WTC11 (cell line): ENCODE data around the gene ADAMTS8.

ENCODE experiments used
- ATF1 ChIP-seq: sonication (generic); formaldehyde crosslinking; IDR thresholded peaks from 2 replicates; pipeline ENCODE4 v1.8.1; 2023; ENCODE audit warnings: mild to moderate bottlenecking, moderate library complexity, missing genetic modification reagents
- CREB1 ChIP-seq: sonication (generic); formaldehyde crosslinking; IDR thresholded peaks from 2 replicates; pipeline ENCODE4 v1.8.0; 2023; ENCODE audit warnings: mild to moderate bottlenecking, missing genetic modification reagents
- ELF4 ChIP-seq: sonication (generic); formaldehyde crosslinking; IDR thresholded peaks from 2 replicates; pipeline ENCODE4 v1.8.1; 2022; ENCODE audit warnings: low read depth, mild to moderate bottlenecking, moderate library complexity, missing genetic modification reagents
- NFYB ChIP-seq: sonication (generic); formaldehyde crosslinking; conservative IDR thresholded peaks from 2 replicates; pipeline ENCODE4 v1.8.0; 2022; ENCODE audit warnings: low read depth, missing genetic modification reagents
- RELA ChIP-seq: sonication (generic); formaldehyde crosslinking; IDR thresholded peaks from 2 replicates; pipeline ENCODE4 v1.8.1; 2022; ENCODE audit warnings: missing genetic modification reagents, mild to moderate bottlenecking, borderline replicate concordance
- ZNF121 ChIP-seq: sonication (generic); formaldehyde crosslinking; IDR thresholded peaks from 2 replicates; pipeline ENCODE4 v1.8.0; 2023; ENCODE audit warnings: missing genetic modification reagents
- TF ChIP-seq, protein P1 (sequence below): sonication (generic); formaldehyde crosslinking; IDR thresholded peaks from 2 replicates; pipeline ENCODE4 v1.8.0; 2022; ENCODE audit warnings: mild to moderate bottlenecking, missing genetic modification reagents
- TF ChIP-seq, protein P2 (sequence below): fragments of 200-600 bp; IDR thresholded peaks from 2 replicates; pipeline ENCODE4 v1.8.0; 2022; ENCODE audit warnings: antibody characterized with exemption
- TF ChIP-seq, protein P3 (sequence below): sonication (generic); formaldehyde crosslinking; IDR thresholded peaks from 2 replicates; pipeline ENCODE4 v1.8.1; 2023; ENCODE audit warnings: mild to moderate bottlenecking, missing genetic modification reagents, moderate library complexity
- TF ChIP-seq, protein P4 (sequence below): sonication (generic); formaldehyde crosslinking; IDR thresholded peaks from 2 replicates; pipeline ENCODE4 v1.8.0; 2023; ENCODE audit warnings: missing genetic modification reagents

DNA sequence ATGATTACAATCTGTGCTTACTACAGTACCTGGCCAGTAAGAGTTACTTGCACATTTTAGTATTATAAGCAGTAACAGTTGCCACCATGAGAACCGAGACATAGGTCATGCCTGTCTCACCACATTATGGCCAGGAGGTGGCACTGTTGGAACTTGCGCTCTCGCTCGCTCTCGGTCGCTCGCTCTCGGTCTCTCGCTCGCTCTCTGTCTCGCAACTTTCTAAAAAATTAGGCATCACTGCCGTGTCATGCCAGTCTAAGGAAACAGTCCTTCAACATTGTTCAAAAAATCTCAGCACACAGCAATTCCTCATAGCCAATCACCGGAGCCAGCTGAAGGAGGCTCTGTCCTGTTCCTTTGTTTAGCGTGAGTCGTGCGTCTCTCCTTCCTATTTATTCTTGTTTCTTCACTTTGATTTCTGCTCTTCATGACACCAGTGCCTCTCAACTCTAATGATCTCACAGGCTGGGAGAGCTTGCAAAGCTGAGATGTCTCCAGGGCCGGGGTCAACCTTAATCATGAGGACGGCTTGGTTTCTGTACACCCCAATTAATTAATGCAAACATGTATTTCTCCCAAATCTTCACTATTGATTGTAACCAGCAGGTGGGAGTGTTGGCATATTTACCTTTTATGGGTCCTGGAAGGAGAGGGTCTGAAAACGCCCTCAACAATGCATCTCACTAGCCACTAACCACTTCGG lies 6.3 kb upstream of the ADAMTS8 start:
- TF ChIP-seq CREB1 (no peak), ELF4 (CRISPR knock-in tag) (no peak), RELA (no peak), ATF1 (no peak), ZNF121 (no peak), NFYB (CRISPR knock-in tag) (no peak)
- TF ChIP-seq, protein P1, sequence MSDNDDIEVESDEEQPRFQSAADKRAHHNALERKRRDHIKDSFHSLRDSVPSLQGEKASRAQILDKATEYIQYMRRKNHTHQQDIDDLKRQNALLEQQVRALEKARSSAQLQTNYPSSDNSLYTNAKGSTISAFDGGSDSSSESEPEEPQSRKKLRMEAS (CRISPR knock-in tag): no peak
- TF ChIP-seq, protein P2, sequence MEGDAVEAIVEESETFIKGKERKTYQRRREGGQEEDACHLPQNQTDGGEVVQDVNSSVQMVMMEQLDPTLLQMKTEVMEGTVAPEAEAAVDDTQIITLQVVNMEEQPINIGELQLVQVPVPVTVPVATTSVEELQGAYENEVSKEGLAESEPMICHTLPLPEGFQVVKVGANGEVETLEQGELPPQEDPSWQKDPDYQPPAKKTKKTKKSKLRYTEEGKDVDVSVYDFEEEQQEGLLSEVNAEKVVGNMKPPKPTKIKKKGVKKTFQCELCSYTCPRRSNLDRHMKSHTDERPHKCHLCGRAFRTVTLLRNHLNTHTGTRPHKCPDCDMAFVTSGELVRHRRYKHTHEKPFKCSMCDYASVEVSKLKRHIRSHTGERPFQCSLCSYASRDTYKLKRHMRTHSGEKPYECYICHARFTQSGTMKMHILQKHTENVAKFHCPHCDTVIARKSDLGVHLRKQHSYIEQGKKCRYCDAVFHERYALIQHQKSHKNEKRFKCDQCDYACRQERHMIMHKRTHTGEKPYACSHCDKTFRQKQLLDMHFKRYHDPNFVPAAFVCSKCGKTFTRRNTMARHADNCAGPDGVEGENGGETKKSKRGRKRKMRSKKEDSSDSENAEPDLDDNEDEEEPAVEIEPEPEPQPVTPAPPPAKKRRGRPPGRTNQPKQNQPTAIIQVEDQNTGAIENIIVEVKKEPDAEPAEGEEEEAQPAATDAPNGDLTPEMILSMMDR: peak; percentile 63; the same call in 1 of the 2 replicates
- TF ChIP-seq, protein P3, sequence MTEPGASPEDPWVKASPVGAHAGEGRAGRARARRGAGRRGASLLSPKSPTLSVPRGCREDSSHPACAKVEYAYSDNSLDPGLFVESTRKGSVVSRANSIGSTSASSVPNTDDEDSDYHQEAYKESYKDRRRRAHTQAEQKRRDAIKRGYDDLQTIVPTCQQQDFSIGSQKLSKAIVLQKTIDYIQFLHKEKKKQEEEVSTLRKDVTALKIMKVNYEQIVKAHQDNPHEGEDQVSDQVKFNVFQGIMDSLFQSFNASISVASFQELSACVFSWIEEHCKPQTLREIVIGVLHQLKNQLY (CRISPR knock-in tag): no peak
- TF ChIP-seq, protein P4, sequence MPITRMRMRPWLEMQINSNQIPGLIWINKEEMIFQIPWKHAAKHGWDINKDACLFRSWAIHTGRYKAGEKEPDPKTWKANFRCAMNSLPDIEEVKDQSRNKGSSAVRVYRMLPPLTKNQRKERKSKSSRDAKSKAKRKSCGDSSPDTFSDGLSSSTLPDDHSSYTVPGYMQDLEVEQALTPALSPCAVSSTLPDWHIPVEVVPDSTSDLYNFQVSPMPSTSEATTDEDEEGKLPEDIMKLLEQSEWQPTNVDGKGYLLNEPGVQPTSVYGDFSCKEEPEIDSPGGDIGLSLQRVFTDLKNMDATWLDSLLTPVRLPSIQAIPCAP (CRISPR knock-in tag): no peak
